Muscle layer of duodenum (tissue), 2 donors: ENCODE measurements around the gene ADAMTS9.

ENCODE experiments used
- H3K27ac ChIP-seq: one replicate; pipeline ENCODE4 v1.7.0; 2013; ENCODE audit warnings: mild to moderate bottlenecking, low read length
- H3K27me3 ChIP-seq: one replicate; pipeline ENCODE4 v1.7.0; 2013; ENCODE audit warnings: low read depth, mild to moderate bottlenecking, control low read depth, low read length
- H3K36me3 ChIP-seq, 2 donors: one replicate each; pipeline ENCODE4 v1.7.0; 2013; ENCODE audit warnings: low read length in 2 of 2, control low read depth in 1 of 2, mild to moderate bottlenecking in 1 of 2; ENCODE audit not compliant: insufficient read depth in 2 of 2, control insufficient read depth in 1 of 2
- H3K4me1 ChIP-seq, 2 donors: one replicate each; pipeline ENCODE4 v1.7.0; 2013; ENCODE audit warnings: low read length in 2 of 2, mild to moderate bottlenecking in 2 of 2, control low read depth in 1 of 2, moderate library complexity in 1 of 2; ENCODE audit not compliant: insufficient read depth in 2 of 2, control insufficient read depth in 1 of 2
- H3K4me3 ChIP-seq, 2 donors: one replicate each; pipeline ENCODE4 v1.7.0; 2013; ENCODE audit warnings: low read length in 2 of 2, low read depth in 1 of 2, mild to moderate bottlenecking in 1 of 2
- H3K9me3 ChIP-seq, 2 donors: one replicate each; pipeline ENCODE4 v1.7.0; 2013; ENCODE audit warnings: low read length in 2 of 2, control low read depth in 1 of 2, mild to moderate bottlenecking in 1 of 2; ENCODE audit not compliant: control insufficient read depth in 1 of 2
- donor health status: healthy.

ADAMTS9 gene

GRCh38 chr3:64612082-64612860 lies 75.5 kb downstream of the ADAMTS9 start:
- H3K27ac ChIP-seq = peak overlapping the region; percentile 59
- peaks cover 0 to 18% of the 10 kb centered on the region in 2 donors for H3K4me1 ChIP-seq
- peak overlapping the region in 1 of 2 donors; percentile 49 for H3K4me3 ChIP-seq
- H3K36me3 ChIP-seq = peaks cover 0 to 6% of the 10 kb centered on the region in 2 donors
- H3K9me3 ChIP-seq = no peaks in the 10 kb centered on the region
- no peaks in the 10 kb centered on the region for H3K27me3 ChIP-seq

DNA sequence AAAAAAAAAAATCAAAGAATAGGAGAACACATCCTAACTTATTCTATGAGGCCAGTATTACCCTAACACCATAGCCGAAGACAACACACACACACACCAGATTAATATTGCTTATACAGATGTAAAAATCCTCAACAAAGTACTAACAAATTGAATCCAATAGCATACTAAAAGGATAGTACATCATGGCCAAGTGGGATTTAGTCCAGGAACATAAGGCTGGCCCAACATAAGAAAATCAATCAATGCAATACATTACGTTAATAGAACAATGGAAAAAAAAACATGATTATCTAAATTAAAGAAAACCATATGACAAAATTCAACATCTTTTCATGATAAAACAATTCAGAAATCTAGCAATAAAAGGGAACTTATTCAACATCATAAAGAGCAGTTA lies 79.1 kb downstream of the ADAMTS9 start:
- Histone ChIP-seq H3K27me3 (no peaks in the 10 kb centered on the region), H3K4me1 (peaks cover 0 to 18% of the 10 kb centered on the region in 2 donors), H3K27ac (no peak overlapping the region), H3K9me3 (no peaks in the 10 kb centered on the region), H3K36me3 (peaks cover 7 to 8% of the 10 kb centered on the region in 2 donors), H3K4me3 (no peak overlapping the region)

DNA sequence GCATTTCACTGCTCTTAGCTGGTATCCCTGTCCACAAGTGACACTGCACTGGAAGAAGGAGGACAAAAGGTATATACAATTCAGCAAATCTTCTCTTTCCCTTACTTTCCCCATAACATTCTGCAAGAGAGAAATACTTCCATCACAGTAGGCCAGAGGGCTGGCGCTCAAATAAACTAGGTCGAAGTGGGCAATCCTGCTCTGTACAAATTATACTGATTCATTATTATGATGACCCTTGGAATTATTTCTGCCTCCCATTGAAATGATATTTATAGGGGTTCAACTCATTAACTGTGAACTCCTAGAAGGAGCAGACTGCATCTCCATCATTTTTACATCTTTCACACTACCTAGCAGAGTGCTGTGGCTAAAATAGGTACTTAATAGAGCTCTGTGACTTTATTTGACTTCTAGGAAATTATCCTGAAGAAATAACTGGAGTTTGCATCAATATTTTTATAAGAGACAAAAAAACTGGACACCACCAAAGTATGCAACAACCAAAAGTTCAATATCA lies 80.7 kb downstream of the ADAMTS9 start:
- H3K27me3 ChIP-seq = no peaks in the 10 kb centered on the region
- H3K36me3 ChIP-seq = peaks cover 12 to 19% of the 10 kb centered on the region in 2 donors
- no peak overlapping the region for H3K4me3 ChIP-seq
- no peaks in the 10 kb centered on the region for H3K9me3 ChIP-seq
- no peak overlapping the region for H3K27ac ChIP-seq
- peaks cover 0 to 5% of the 10 kb centered on the region in 2 donors for H3K4me1 ChIP-seq

DNA sequence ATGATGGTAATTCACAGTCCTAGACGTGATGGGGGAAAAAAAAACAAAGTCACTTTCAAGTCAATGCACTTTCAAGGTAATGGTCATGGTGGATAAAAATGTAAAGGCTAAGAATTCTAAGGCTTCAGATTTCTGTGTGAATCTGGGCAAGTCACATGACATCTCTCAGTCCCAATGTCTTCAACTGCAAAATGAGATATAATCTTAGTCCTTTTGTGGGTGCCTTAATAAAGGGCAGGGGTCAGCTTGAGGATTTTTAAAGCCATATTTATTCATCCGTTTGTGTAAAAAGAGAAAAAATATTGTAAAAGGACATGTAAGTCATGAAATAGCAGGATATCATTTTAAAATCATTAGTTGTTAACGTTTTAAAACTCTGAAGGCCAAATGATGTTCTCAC lies 83.5 kb downstream of the ADAMTS9 start:
- Histone ChIP-seq H3K27ac (no peak overlapping the region), H3K4me3 (no peak overlapping the region), H3K27me3 (no peaks in the 10 kb centered on the region), H3K9me3 (no peaks in the 10 kb centered on the region), H3K36me3 (peaks cover 12 to 26% of the 10 kb centered on the region in 2 donors), H3K4me1 (no peaks in the 10 kb centered on the region)

DNA sequence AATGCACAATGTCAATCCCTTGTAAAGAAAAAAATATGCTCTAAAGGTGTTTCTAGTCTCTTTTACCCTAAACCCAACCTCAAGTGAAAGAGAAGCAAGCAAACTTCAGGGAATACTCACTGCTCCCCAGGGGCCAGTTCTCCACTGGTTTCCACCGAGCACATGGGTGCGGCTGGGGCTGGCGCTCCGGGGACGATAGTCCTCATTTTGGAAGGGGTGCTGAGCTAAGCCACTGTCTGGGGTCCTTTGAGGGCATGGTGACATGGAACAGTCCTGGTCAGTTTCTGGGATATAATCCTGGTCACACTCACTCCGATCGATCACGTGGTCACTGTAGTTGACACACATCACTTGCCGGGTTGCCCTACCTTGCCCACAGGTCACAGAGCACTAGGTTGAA lies 86.0 kb downstream of the ADAMTS9 start:
- Histone ChIP-seq H3K4me1 (no peaks in the 10 kb centered on the region), H3K27ac (no peak overlapping the region), H3K27me3 (no peaks in the 10 kb centered on the region), H3K4me3 (no peak overlapping the region), H3K36me3 (peaks cover 12 to 26% of the 10 kb centered on the region in 2 donors), H3K9me3 (no peaks in the 10 kb centered on the region)

GRCh38 chr3:64600246-64600950 lies 87.4 kb downstream of the ADAMTS9 start:
- Histone ChIP-seq H3K4me1 (no peaks in the 10 kb centered on the region), H3K36me3 (peaks cover 12 to 26% of the 10 kb centered on the region in 2 donors), H3K4me3 (no peak overlapping the region), H3K9me3 (no peaks in the 10 kb centered on the region), H3K27ac (no peak overlapping the region), H3K27me3 (no peaks in the 10 kb centered on the region)

DNA sequence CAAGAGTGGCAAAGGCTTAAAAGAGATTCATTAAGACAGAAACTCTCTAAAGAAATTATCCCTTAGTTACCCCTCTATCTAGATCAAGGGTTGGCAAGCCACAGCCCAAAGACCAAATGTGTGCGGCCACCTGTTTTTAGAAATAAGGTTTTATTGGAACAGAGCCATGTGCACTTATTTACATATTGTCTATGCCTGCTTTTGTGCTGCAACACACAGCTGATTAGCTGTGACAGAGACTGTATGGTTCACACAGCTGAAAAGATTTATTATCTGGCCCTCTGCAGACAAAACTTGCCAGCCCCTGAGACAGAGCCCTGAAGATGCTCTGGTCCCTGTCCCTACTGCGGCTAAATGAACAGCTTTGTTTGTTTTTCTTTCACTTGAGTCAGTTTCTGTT lies 88.1 kb downstream of the ADAMTS9 start:
- no peaks in the 10 kb centered on the region for H3K4me1 ChIP-seq
- no peak overlapping the region for H3K4me3 ChIP-seq
- no peaks in the 10 kb centered on the region for H3K27me3 ChIP-seq
- H3K36me3 ChIP-seq = peaks cover 12 to 26% of the 10 kb centered on the region in 2 donors
- H3K9me3 ChIP-seq = no peaks in the 10 kb centered on the region
- H3K27ac ChIP-seq = no peak overlapping the region

- H3K9me3 ChIP-seq = no peaks in the 10 kb centered on the region
- no peaks in the 10 kb centered on the region for H3K36me3 ChIP-seq
- no peak overlapping the region for H3K4me3 ChIP-seq
- H3K27ac ChIP-seq = no peak overlapping the region
- no peaks in the 10 kb centered on the region for H3K27me3 ChIP-seq
- no peaks in the 10 kb centered on the region for H3K4me1 ChIP-seq
Measured at GRCh38 chr3:64595253-64595694, 92.5 kb downstream of the ADAMTS9 start.

- Histone ChIP-seq H3K4me1 (no peaks in the 10 kb centered on the region), H3K9me3 (no peaks in the 10 kb centered on the region), H3K36me3 (no peaks in the 10 kb centered on the region), H3K27me3 (no peaks in the 10 kb centered on the region), H3K4me3 (no peak overlapping the region), H3K27ac (no peak overlapping the region)
Measured at GRCh38 chr3:64594134-64594533, 93.7 kb downstream of the ADAMTS9 start.

- Histone ChIP-seq H3K4me3 (no peak overlapping the region), H3K4me1 (no peaks in the 10 kb centered on the region), H3K9me3 (no peaks in the 10 kb centered on the region), H3K27me3 (no peaks in the 10 kb centered on the region), H3K36me3 (no peaks in the 10 kb centered on the region), H3K27ac (no peak overlapping the region)
Measured at GRCh38 chr3:64593350-64593749, 94.5 kb downstream of the ADAMTS9 start.

DNA sequence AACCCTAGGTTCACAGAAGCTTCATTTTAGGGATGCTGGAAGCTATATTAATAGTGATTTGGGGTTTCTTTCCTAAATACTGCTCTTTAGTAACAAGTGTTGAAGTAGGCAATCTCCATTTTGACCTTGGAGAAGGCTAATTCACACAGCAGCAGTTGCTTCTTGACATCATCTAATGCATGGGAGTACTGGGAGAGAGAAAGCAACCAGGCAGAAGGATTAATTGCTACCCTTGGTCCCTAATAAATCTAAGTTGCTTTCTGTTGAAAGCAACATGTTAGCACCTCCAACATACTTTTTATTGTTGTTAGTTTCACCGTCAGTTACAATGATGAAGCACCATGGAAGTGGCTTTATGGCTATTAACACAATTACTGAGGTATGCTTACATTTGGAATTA lies 96.2 kb downstream of the ADAMTS9 start:
- H3K4me1 ChIP-seq = no peaks in the 10 kb centered on the region
- H3K27me3 ChIP-seq = no peaks in the 10 kb centered on the region
- H3K4me3 ChIP-seq = no peak overlapping the region
- no peak overlapping the region for H3K27ac ChIP-seq
- H3K9me3 ChIP-seq = no peaks in the 10 kb centered on the region
- H3K36me3 ChIP-seq = no peaks in the 10 kb centered on the region
